CD4-positive, alpha-beta T cell treated with Interleukin-12 subunit alpha and Interleukin-12 subunit beta, for 1 hour (primary cell): Measurements from ENCODE around the gene BCL7C.

ENCODE experiments used
- DNase-seq: peaks from one replicate; pipeline ENCODE4 v3.0.0-alpha.2; 2020

BCL7C gene

GRCh38 chr16:30922420-30922959 lies 28.6 kb upstream of the BCL7C start:
- peak; percentile 100 for DNase-seq

GRCh38 chr16:30921748-30922419 lies 28.0 kb upstream of the BCL7C start:
- peak; percentile 89 for DNase-seq

- DNase-seq, result no peak
Observed at GRCh38 chr16:30921459-30921747, 27.5 kb upstream of the BCL7C start.

DNA sequence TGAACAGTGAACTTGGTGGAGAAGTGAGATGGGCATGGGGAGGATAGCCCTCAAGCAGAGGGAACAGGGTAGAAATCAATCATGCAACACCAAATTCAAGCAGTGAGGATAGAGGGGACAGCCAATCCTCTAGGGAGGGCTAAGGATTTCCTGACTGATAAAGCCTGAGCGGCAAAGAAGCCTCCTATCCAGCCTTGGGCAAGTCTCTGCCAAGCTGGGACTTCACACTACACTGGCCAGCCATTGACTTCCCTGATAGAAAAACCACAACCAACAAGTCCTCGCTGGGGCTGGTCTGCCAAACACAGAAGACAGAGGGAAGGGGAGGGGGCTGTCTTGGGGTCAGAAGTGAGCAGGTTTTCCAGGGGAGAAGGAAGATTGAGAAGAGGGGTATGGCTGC lies 27.0 kb upstream of the BCL7C start:
- no peak for DNase-seq

GRCh38 chr16:30918614-30919013 lies 24.7 kb upstream of the BCL7C start:
- no peak for DNase-seq

- DNase-seq, result no peak
Observed at GRCh38 chr16:30914830-30915229, 21.0 kb upstream of the BCL7C start.

- no peak for DNase-seq
Observed at GRCh38 chr16:30912794-30913412, 19.0 kb upstream of the BCL7C start.

GRCh38 chr16:30910427-30911029 lies 16.7 kb upstream of the BCL7C start:
- DNase-seq, result no peak

- no peak for DNase-seq
Observed at GRCh38 chr16:30907064-30907463, 13.2 kb upstream of the BCL7C start.

DNA sequence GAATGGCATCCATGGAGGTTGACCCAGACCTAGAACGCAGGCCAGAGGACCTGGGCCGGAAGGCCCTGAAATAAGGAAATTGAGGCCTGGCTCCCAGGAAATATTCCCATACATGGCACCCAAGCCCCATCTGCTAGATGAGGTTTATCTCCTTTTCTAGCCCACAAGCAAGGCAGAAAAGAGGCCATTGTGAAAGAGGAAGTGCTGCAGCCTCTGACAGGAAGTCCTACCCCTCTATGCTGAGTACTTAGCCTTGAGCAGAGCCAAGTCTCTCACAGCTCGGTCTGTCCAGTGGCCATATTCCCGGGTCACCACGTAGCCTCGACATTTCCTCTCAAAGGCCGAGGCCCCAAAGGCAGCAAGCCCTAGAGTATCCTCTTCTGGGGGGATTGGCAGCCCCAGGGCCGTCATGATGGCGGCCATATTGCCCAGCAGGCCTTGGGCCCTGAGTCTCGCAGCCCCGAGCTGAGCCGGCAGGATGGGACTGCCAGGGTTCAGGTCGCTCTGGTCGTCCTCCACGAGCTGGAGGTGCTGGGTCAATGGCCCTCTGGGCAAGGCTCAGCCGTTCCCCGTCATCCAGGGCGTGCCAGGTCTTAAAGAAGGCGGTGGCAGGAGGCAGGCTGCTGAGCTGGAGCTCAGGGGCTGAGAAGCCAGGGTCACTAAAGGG lies 10.4 kb upstream of the BCL7C start:
- no peak for DNase-seq

- DNase-seq, result no peak
Observed at GRCh38 chr16:30903596-30903995, 9.7 kb upstream of the BCL7C start.

GRCh38 chr16:30903002-30903401 lies 9.1 kb upstream of the BCL7C start:
- no peak for DNase-seq

DNA sequence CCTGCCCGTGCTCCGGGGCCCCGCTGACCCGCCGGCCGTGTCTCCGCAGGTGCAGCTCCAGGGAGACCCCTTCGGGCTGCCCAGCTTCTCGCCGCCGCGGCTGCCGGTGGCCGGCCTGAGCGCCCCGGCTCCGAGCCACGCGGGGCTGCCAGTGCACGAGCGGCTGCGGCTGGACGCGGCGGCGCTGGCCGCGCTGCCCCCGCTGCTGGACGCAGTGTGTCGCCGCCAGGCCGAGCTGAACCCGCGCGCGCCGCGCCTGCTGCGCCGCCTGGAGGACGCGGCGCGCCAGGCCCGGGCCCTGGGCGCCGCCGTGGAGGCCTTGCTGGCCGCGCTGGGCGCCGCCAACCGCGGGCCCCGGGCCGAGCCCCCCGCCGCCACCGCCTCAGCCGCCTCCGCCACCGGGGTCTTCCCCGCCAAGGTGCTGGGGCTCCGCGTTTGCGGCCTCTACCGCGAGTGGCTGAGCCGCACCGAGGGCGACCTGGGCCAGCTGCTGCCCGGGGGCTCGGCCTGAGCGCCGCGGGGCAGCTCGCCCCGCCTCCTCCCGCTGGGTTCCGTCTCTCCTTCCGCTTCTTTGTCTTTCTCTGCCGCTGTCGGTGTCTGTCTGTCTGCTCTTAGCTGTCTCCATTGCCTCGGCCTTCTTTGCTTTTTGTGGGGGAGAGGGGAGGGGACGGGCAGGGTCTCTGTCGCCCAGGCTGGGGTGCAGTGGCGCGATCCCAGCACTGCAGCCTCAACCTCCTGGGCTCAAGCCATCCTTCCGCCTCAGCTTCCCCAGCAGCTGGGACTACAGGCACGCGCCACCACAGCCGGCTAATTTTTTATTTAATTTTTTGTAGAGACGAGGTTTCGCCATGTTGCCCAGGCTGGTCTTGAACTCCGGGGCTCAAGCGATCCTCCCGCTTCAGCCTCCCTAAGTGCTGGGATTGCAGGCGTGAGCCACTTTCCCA lies 8.4 kb upstream of the BCL7C start:
- DNase-seq, result peak; percentile 63

DNA sequence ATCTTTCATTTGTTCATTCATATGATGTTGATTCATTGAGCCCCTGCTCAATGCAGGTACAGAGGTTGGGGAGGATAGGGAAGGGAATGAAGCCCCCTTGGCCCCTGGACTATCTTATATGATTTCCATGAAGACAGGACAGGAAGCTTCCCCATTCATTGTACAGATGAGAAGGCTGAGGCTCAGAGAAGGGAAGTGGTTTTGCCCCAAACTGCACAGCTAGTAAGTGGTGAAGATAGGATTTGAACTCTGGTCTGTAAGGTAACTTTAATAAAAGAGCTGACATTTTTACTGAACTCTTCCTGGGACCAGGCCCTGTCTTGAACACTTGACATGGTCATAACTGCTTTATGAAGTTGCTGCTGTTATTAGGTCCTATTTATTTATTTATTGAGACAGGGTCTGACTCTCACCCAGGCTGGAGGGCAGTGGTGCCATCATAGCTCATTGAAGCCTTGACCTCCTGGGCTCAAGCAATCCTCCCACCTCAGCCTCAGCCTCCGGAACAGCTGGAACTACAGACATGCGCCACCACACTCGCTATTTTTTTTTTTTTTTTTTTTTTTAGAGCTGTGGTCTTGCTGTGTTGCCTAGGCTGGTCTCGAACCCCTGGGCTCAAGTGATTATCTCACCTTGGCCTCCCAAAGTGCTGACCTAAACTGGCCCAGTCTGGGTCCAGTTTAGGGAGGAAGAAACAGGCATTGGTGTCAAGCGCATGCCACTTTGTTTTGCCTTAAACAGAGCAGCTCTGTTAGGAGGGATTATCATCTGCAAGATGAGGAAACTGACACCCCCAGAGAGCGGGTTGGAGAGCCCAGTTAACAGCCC lies 7.5 kb upstream of the BCL7C start:
- no peak for DNase-seq

GRCh38 chr16:30900588-30900987 lies 6.7 kb upstream of the BCL7C start:
- DNase-seq, result no peak

GRCh38 chr16:30899794-30900193 lies 5.9 kb upstream of the BCL7C start:
- DNase-seq, result no peak

DNA sequence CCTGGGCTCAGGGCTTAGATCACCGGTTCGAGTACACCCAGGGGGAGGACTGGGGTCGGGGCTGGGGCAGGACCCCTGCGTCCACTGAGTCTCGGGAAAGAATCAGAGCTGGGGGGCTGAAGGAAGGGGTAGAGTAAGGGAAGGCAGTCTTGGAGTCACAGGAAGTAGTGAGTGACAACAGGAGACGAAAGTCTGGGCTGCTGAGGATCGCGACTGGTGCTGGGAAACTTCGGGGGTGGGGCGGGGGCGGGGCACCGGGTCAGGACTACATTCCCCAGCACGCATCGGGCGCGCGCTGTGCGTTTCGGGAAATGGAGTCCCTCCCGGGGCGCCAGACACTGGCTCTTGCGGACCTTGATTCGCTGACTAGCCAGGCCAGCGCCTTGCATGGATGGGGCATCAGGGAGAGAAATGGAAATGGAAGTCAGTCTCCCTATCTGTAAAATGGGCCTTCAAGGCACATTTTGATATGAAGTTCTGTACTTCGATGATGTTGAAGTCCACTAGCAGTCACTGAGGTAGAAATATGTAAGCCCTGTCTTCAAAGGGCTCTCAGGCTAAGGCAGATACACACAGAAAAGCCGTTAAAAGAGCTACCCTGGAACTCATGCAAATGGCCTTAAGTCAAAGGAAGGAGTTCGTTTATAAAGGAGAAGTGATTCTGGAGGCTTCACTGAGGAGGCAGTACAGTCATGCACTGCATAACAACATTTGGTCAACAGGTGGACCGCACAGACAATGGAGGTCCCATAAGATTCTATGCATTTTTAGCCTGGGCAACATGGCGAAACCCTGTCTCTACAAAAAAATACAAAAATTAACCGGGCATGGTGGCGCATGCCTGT lies 3.2 kb upstream of the BCL7C start:
- DNase-seq, result peak; percentile 81

GRCh38 chr16:30896261-30896888 lies 2.5 kb upstream of the BCL7C start, which contains the start of gene CTF1:
TSS of gene CTF1 (plus strand) at chr16:30896614. CDS start at chr16:30896644, 30 bp downstream.
- DNase-seq, result no peak

DNA sequence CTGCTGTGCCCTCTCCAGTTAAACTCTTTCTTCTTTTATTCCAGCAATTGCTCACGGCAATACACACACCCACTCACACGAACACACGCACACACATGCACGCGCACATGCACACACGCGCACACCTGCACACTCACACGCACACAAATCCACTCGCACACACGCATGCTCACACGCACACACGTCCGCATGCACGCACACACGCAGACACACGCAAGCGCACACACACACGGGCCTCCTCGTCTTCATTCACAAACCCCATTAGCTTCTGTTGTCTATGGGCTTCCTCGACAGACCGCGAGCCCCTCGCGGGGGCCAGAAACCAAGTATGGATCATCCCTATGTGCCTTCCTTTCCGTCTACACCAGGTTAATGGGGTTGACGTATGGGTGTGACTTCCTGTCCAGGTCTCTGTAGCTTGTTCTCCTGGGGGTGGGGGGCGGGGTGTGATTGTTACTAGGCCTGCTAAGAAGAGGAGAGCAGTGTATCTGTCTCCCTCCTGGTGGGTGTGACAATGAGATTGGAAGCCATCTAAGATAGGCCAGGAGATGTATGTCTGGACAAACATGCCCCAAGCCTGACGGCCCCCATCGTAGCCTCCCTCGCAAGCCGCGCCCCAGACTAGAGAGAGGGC lies 1.9 kb upstream of the BCL7C start:
- DNase-seq, result no peak
